ENCODE measurements around the gene BOD1. TPM values are rescaled to one million over a fixed set of nuclear protein-coding genes. Genes with fewer than 3 reads are reported as not detected.

The BOD1 gene
- total and polyA plus RNA-seq, 4 donors: 23.3 to 63.1 (median 35.9) TPM

GRCh38 chr5:173575985-173576384, 40.5 kb downstream of the BOD1 start:
- WGBS, 2 donors: 89 to 96% methylated on average over 6 of the region's 6 CpGs
- no peak overlapping the region for H3K27ac ChIP-seq (ENCODE audit: low read depth in 1 of 2, low read length in 1 of 2)
- DNase-seq: no peak
- H3K36me3 ChIP-seq (ENCODE audit: control insufficient read depth in 4 of 4, insufficient read depth in 4 of 4, low read length in 4 of 4): no peaks in the 10 kb centered on the region
- no peak overlapping the region for H3K4me3 ChIP-seq
- no peaks in the 10 kb centered on the region for H3K4me1 ChIP-seq (ENCODE audit: control insufficient read depth in 5 of 5, insufficient read depth in 5 of 5, low read length in 5 of 5)
- H3K27me3 ChIP-seq (ENCODE audit: control insufficient read depth in 3 of 3, insufficient read depth in 3 of 3, low read length in 2 of 3): no peaks in the 10 kb centered on the region
- no peak for TF ChIP-seq CTCF (IDR thresholded peaks at IDR 0.05; ENCODE audit: control extremely low read depth, extremely low read depth)
- no peak for ATAC-seq (ENCODE audit: insufficient read depth, low FRiP score)
- no peak overlapping the region for H3K9ac ChIP-seq (ENCODE audit: insufficient read depth in 1 of 2, low read length in 2 of 2)
- peaks cover 0 to 7% (median 3%) of the 10 kb centered on the region in 4 donors for H3K9me3 ChIP-seq (ENCODE audit: control insufficient read depth in 4 of 4, insufficient read depth in 3 of 4, low read length in 3 of 4)

- DNase-seq (no peak), ATAC-seq (ENCODE audit: insufficient read depth, low FRiP score) (no peak)
- H3K4me3 ChIP-seq: no peak overlapping the region
- peaks cover 0 to 7% (median 3%) of the 10 kb centered on the region in 4 donors for H3K9me3 ChIP-seq (ENCODE audit: control insufficient read depth in 4 of 4, insufficient read depth in 3 of 4, low read length in 3 of 4)
- no peaks in the 10 kb centered on the region for H3K4me1 ChIP-seq (ENCODE audit: control insufficient read depth in 5 of 5, insufficient read depth in 5 of 5, low read length in 5 of 5)
- WGBS, 2 donors: 66 to 68% methylated on average over 8 of the region's 8 CpGs
- TF ChIP-seq CTCF (IDR thresholded peaks at IDR 0.05; ENCODE audit: control extremely low read depth, extremely low read depth): no peak
- H3K36me3 ChIP-seq (ENCODE audit: control insufficient read depth in 4 of 4, insufficient read depth in 4 of 4, low read length in 4 of 4): no peaks in the 10 kb centered on the region
- H3K27ac ChIP-seq (ENCODE audit: low read depth in 1 of 2, low read length in 1 of 2): no peak overlapping the region
- no peaks in the 10 kb centered on the region for H3K27me3 ChIP-seq (ENCODE audit: control insufficient read depth in 3 of 3, insufficient read depth in 3 of 3, low read length in 2 of 3)
- no peak overlapping the region for H3K9ac ChIP-seq (ENCODE audit: insufficient read depth in 1 of 2, low read length in 2 of 2)
Measured at GRCh38 chr5:173574983-173575382, 41.5 kb downstream of the BOD1 start.

GRCh38 chr5:173573126-173573960, 43.1 kb downstream of the BOD1 start:
- H3K9me3 ChIP-seq (ENCODE audit: control insufficient read depth in 4 of 4, insufficient read depth in 3 of 4, low read length in 3 of 4): peaks cover 0 to 5% (median 5%) of the 10 kb centered on the region in 4 donors
- H3K27me3 ChIP-seq (ENCODE audit: control insufficient read depth in 3 of 3, insufficient read depth in 3 of 3, low read length in 2 of 3): no peaks in the 10 kb centered on the region
- no peak overlapping the region for H3K27ac ChIP-seq (ENCODE audit: low read depth in 1 of 2, low read length in 1 of 2)
- H3K4me3 ChIP-seq: no peak overlapping the region
- DNase-seq (peak; percentile 73 to 83 (median 75)), ATAC-seq (ENCODE audit: insufficient read depth, low FRiP score) (peak; percentile 88)
- TF ChIP-seq CTCF (IDR thresholded peaks at IDR 0.05; ENCODE audit: control extremely low read depth, extremely low read depth): peak; percentile 92
- WGBS, 2 donors: 29 to 30% methylated on average over 35 of the region's 35 CpGs
- H3K9ac ChIP-seq (ENCODE audit: insufficient read depth in 1 of 2, low read length in 2 of 2): no peak overlapping the region
- no peaks in the 10 kb centered on the region for H3K4me1 ChIP-seq (ENCODE audit: control insufficient read depth in 5 of 5, insufficient read depth in 5 of 5, low read length in 5 of 5)
- no peaks in the 10 kb centered on the region for H3K36me3 ChIP-seq (ENCODE audit: control insufficient read depth in 4 of 4, insufficient read depth in 4 of 4, low read length in 4 of 4)

All from lung (tissue), 12 donors.